GM12878 (cell line): ENCODE data around the gene THAP4.

ENCODE experiments used
- ATF3 ChIP-seq: IDR thresholded peaks from 2 replicates; pipeline ENCODE4 v1.6.1; 2011; ENCODE audit warnings: low read depth, mild to moderate bottlenecking, low read length, moderate library complexity, borderline replicate concordance; ENCODE audit errors: extremely low read depth
- CEBPB ChIP-seq, 2 experiments: fragments of 150-350 bp in 1 of 2; IDR thresholded peaks; 2 replicates each; pipeline ENCODE4 v1.6.1; 2012 to 2014; ENCODE audit warnings: low read depth in 2 of 2, low read length in 2 of 2, borderline replicate concordance in 1 of 2, inconsistent platforms in 1 of 2
- CTCF ChIP-seq, 3 experiments: IDR thresholded peaks in 2 of 3; conservative IDR thresholded peaks in 1 of 3; 2 replicates each; pipeline ENCODE4 v1.5.1; 2011; ENCODE audit warnings: low read depth in 3 of 3, low read length in 3 of 3, mild to moderate bottlenecking in 3 of 3, control low read depth in 2 of 3, moderate library complexity in 2 of 3, inconsistent platforms in 1 of 3, mixed read lengths in 1 of 3; ENCODE audit not compliant: control insufficient read depth in 2 of 3, insufficient read depth in 1 of 3; ENCODE audit errors: extremely low read depth in 1 of 3
- E2F4 ChIP-seq: IDR thresholded peaks from 2 replicates; pipeline ENCODE4 v1.6.1; 2012; ENCODE audit warnings: low read depth, low read length, improper control_type of control experiment
- FOS ChIP-seq: IDR thresholded peaks from 3 replicates; pipeline ENCODE4 v1.6.1; 2011; ENCODE audit warnings: borderline replicate concordance; ENCODE audit not compliant: insufficient read length; ENCODE audit errors: extremely low read depth
- KLF5 ChIP-seq: fragments of 450-650 bp; IDR thresholded peaks from 2 replicates; pipeline ENCODE4 v1.6.1; 2014; ENCODE audit warnings: mild to moderate bottlenecking; ENCODE audit not compliant: partially characterized antibody
- REST ChIP-seq: IDR thresholded peaks from 2 replicates; pipeline ENCODE4 v1.6.1; 2012; ENCODE audit warnings: mild to moderate bottlenecking, low read depth, low read length
- TCF7 ChIP-seq: IDR thresholded peaks from 2 replicates; pipeline ENCODE4 v1.6.1; 2014; ENCODE audit warnings: antibody characterized with exemption, borderline replicate concordance
- YBX1 ChIP-seq: fragments of 450-650 bp; IDR thresholded peaks from 2 replicates; pipeline ENCODE4 v1.6.1; 2016; ENCODE audit warnings: antibody characterized with exemption

GRCh38 chr2:241567776-241568175 is 69.2 kb downstream of the THAP4 start:
- TF ChIP-seq CTCF (IDR thresholded peaks at IDR 0.05 in 2 of 3, conservative IDR thresholded peaks at IDR 0.05 in 1 of 3; ENCODE audit: control insufficient read depth in 2 of 3, extremely low read depth in 1 of 3, insufficient read depth in 1 of 3, low read depth in 3 of 3, low read length in 3 of 3) (no peak), KLF5 (no peak), YBX1 (no peak), CEBPB (IDR thresholded peaks at IDR 0.05; ENCODE audit: borderline replicate concordance in 1 of 2, low read depth in 2 of 2, low read length in 2 of 2) (no peak), TCF7 (no peak), E2F4 (no peak), FOS (no peak), ATF3 (no peak), REST (no peak)
